Right lobe of liver (tissue), 6 donors: ENCODE measurements around the gene KCNQ1. TPM values are rescaled to one million over a fixed set of nuclear protein-coding genes. Genes with fewer than 3 reads are reported as not detected.

ENCODE experiments used
- ATAC-seq, 4 donors: fragments of 200-7000 bp; cut with Tn5 transposase; one replicate each; pipeline ENCODE4 v1.9.1; 2020; ENCODE audit warnings: mild to moderate bottlenecking in 4 of 4, moderate library complexity in 4 of 4
- DNase-seq, 3 donors: peaks; one replicate each; pipeline ENCODE4 v3.0.0-alpha.2; 2020
- H3K27ac ChIP-seq, 3 donors: fragments of 200-600 bp; one replicate each; pipeline ENCODE4 v1.8.0; 2022
- H3K27me3 ChIP-seq, 2 donors: fragments of 200-600 bp; one replicate each; pipeline ENCODE4 v1.8.0; 2022
- H3K36me3 ChIP-seq, 4 donors: fragments of 200-600 bp; sonication (generic) in 1 of 4; one replicate each; pipeline versions ENCODE4 v1.5.1 to v1.8.0; 2017 to 2022; ENCODE audit warnings: control low read depth in 1 of 4
- H3K4me1 ChIP-seq, 4 donors: fragments of 200-600 bp; sonication (generic) in 1 of 4; one replicate each; pipeline versions ENCODE4 v1.5.1 to v1.8.0; 2017 to 2022; ENCODE audit warnings: control low read depth in 1 of 4
- H3K4me3 ChIP-seq, 3 donors: fragments of 200-600 bp; one replicate each; pipeline ENCODE4 v1.8.0; 2022
- H3K9me3 ChIP-seq, 4 donors: fragments of 200-600 bp; sonication (generic) in 1 of 4; one replicate each; pipeline versions ENCODE4 v1.5.1 to v1.8.0; 2017 to 2022; ENCODE audit warnings: control low read depth in 1 of 4
- CTCF ChIP-seq, 4 donors: fragments of 200-600 bp in 3 of 4; fragments of 450-650 bp in 1 of 4; IDR thresholded peaks; one replicate each; pipeline versions ENCODE4 v1.5.1 to v1.8.0; 2016 to 2022; ENCODE audit warnings: antibody characterized with exemption in 4 of 4, mild to moderate bottlenecking in 2 of 4
- POLR2A ChIP-seq: fragments of 450-650 bp; IDR thresholded peaks from one replicate; pipeline ENCODE4 v1.6.1; 2017; ENCODE audit warnings: antibody characterized with exemption, mild to moderate bottlenecking
- WGBS: methylation state at CpG from one replicate; pipeline ENCODE4 v1.1.6; 2018; ENCODE audit warnings: low coverage, low lambda C conversion rate; ENCODE audit not compliant: insufficient coverage; ENCODE audit errors: missing lambda C conversion rate; 5-methylcytosine and 5-hydroxymethylcytosine counted together
- intact Hi-C, 2 donors: fragments of 100-400 bp; cut with DNase I; formaldehyde crosslinking; loops; one replicate each; pipeline versions ENCODE4 v1.11.2 to v1.14.1; 2022
- total RNA-seq, 6 experiments: library from RNA; depleted of rRNA in 2 of 6; stranded (reverse); fragments of >200 nt in 2 of 6; fragmentation: NEBNext Ultra II Directional in 3 of 6; extraction: Animal tissue kit (Norgen Biotek cat#: 25700) in 3 of 6; gene quantifications; one replicate each; pipeline versions ENCODE4 v1.1.0 to v1.2.4, GENCODE V29; 2016 to 2023
- donor health status: DM: no; HTN: yes; CAD: no.
- donor health status: DM: no; HTN: no; CAD: no.
- donor health status: DM: no; HTN: no; CAD: no.
- donor health status: DM: no; HTN: yes; CAD: no.
- donor health status: DM: no; HTN: yes; CAD: no.

Gene KCNQ1
- total RNA-seq, 6 experiments from 2014 or later: 0.61 to 2.4 (median 1.8) TPM

GRCh38 chr11:2451916-2452315 lies 7.1 kb downstream of the KCNQ1 start:
- Histone ChIP-seq H3K27me3 (no peaks in the 10 kb centered on the region), H3K9me3 (no peaks in the 10 kb centered on the region), H3K4me3 (no peak overlapping the region), H3K36me3 (no peaks in the 10 kb centered on the region), H3K27ac (no peak overlapping the region), H3K4me1 (no peaks in the 10 kb centered on the region)
- ATAC-seq (no peak), DNase-seq (peak in 1 of 3 donors; percentile 5)
- no peak for TF ChIP-seq CTCF (IDR thresholded peaks at IDR 0.05)
- TF ChIP-seq POLR2A: no peak
- WGBS: 53% methylated on average over 3 of the region's 6 CpGs
- intact Hi-C loops: no loop called here

DNA sequence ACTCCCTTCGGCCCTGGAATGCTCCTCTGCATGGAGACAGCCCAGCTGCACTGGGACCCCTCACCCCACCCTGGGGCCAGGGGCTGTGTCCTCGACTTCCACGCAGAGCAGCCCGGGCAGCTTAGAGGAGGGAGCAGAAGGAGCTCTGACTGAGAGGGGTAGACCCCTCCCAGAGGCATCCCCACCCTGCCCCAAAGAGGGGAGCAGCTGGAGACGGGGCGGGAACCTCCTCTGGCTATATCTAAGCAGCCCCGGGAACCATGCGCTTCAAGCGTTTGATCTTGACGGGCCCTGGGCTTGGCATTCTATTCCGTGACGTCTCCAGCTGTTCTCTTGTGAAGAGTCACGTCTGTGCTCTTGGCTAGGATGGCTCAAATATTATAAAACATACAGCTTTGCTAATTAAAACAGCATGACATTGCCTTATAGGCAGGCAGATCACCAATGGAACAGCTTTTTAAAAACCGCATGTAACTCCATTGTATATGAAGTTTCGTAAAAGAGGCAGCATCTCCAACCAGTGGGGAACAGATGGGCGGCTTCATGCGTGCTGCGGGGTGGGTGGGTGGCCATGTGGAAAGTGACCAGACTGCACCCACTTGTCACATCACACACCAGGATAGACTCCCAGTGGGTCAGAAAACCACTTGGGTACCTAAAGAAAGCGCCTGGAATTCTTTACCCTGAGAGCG lies 7.7 kb downstream of the KCNQ1 start:
- Histone ChIP-seq H3K4me3 (no peak overlapping the region), H3K27me3 (no peaks in the 10 kb centered on the region), H3K9me3 (no peaks in the 10 kb centered on the region), H3K27ac (no peak overlapping the region), H3K4me1 (no peaks in the 10 kb centered on the region), H3K36me3 (no peaks in the 10 kb centered on the region)
- WGBS: 72% methylated on average over 12 of the region's 20 CpGs
- DNase-seq: peak in 2 of 3 donors; percentile 15 to 28
- TF ChIP-seq CTCF (IDR thresholded peaks at IDR 0.05): no peak
- TF ChIP-seq POLR2A: no peak
- no peak for ATAC-seq
- intact Hi-C loops: no loop called here

- no peak for ATAC-seq
- H3K4me3 ChIP-seq: no peak overlapping the region
- TF ChIP-seq POLR2A (no peak), CTCF (IDR thresholded peaks at IDR 0.05) (no peak)
- intact Hi-C loops: no loop called here
- no peaks in the 10 kb centered on the region for H3K9me3 ChIP-seq
- DNase-seq: peak in 1 of 3 donors; percentile 21
- H3K27me3 ChIP-seq: no peaks in the 10 kb centered on the region
- H3K27ac ChIP-seq: no peak overlapping the region
- no peaks in the 10 kb centered on the region for H3K36me3 ChIP-seq
- no peaks in the 10 kb centered on the region for H3K4me1 ChIP-seq
- WGBS: 80% methylated on average over 5 of the region's 5 CpGs
Observed at GRCh38 chr11:2453436-2453835, 8.6 kb downstream of the KCNQ1 start.

GRCh38 chr11:2458321-2458720 lies 13.5 kb downstream of the KCNQ1 start:
- Histone ChIP-seq H3K9me3 (no peaks in the 10 kb centered on the region), H3K36me3 (no peaks in the 10 kb centered on the region), H3K27ac (no peak overlapping the region), H3K27me3 (no peaks in the 10 kb centered on the region), H3K4me3 (no peak overlapping the region), H3K4me1 (no peaks in the 10 kb centered on the region)
- 78% methylated on average over 5 of the region's 13 CpGs for WGBS
- TF ChIP-seq POLR2A (no peak), CTCF (IDR thresholded peaks at IDR 0.05) (no peak)
- no peak for ATAC-seq
- DNase-seq: no peak
- intact Hi-C loops: no loop called here
